GM23248 (cell line): Measurements from ENCODE around the gene FOXF2. TPM values are rescaled to one million over a fixed set of nuclear protein-coding genes. Genes with fewer than 3 reads are reported as not detected.
A peak's percentile ranks its signal among the peaks of the same experiment; 100 is the strongest.

Experiments used
- DNase-seq: peaks from one replicate; pipeline ENCODE4 v3.0.0-alpha.2; 2015
- H2AFZ ChIP-seq: fragments of 200-600 bp; sonication (generic); 2 replicates; pipeline ENCODE4 v1.6.1; 2016; ENCODE audit warnings: antibody characterized with exemption
- H3F3A ChIP-seq: fragments of 200-600 bp; sonication (generic); 2 replicates; pipeline ENCODE4 v1.6.1; 2016; ENCODE audit warnings: mild to moderate bottlenecking, antibody characterized with exemption, mixed run types; ENCODE audit not compliant: insufficient read depth
- H3K27ac ChIP-seq: fragments of 200-600 bp; sonication (generic); 2 replicates; pipeline ENCODE4 v1.5.1; 2016; ENCODE audit warnings: mild to moderate bottlenecking
- H3K27me3 ChIP-seq: fragments of 200-600 bp; sonication (generic); replicated peaks from 2 replicates; pipeline ENCODE4 v1.6.1; 2016; ENCODE audit warnings: mild to moderate bottlenecking; ENCODE audit not compliant: insufficient read depth
- H3K36me3 ChIP-seq: fragments of 200-600 bp; sonication (generic); 2 replicates; pipeline ENCODE4 v1.6.1; 2016; ENCODE audit warnings: low read depth, mild to moderate bottlenecking
- H3K4me1 ChIP-seq: fragments of 200-600 bp; sonication (generic); 2 replicates; pipeline ENCODE4 v1.6.1; 2016; ENCODE audit warnings: mild to moderate bottlenecking; ENCODE audit not compliant: insufficient read depth
- H3K4me2 ChIP-seq: fragments of 200-600 bp; sonication (generic); one replicate; pipeline ENCODE4 v1.6.1; 2016; ENCODE audit warnings: mild to moderate bottlenecking; ENCODE audit not compliant: unreplicated experiment
- H3K4me3 ChIP-seq: fragments of 200-600 bp; sonication (generic); 2 replicates; pipeline ENCODE4 v1.5.1; 2016; ENCODE audit warnings: mild to moderate bottlenecking
- H3K79me2 ChIP-seq: fragments of 200-600 bp; sonication (generic); 2 replicates; pipeline ENCODE4 v1.6.1; 2016; ENCODE audit warnings: mild to moderate bottlenecking; ENCODE audit not compliant: insufficient read depth
- H3K9ac ChIP-seq: fragments of 200-600 bp; sonication (generic); 2 replicates; pipeline ENCODE4 v1.6.1; 2016; ENCODE audit warnings: mild to moderate bottlenecking
- H3K9me2 ChIP-seq: fragments of 200-600 bp; sonication (generic); 2 replicates; pipeline ENCODE4 v1.6.1; 2016; ENCODE audit warnings: mixed run types, mild to moderate bottlenecking, moderate library complexity; ENCODE audit not compliant: insufficient read depth
- H3K9me3 ChIP-seq: fragments of 200-600 bp; sonication (generic); one replicate; pipeline ENCODE4 v1.6.1; 2017; ENCODE audit warnings: low read depth
- H4K20me1 ChIP-seq: fragments of 200-600 bp; sonication (generic); 2 replicates; pipeline ENCODE4 v1.6.0; 2016; ENCODE audit not compliant: insufficient read depth
- EZH2 ChIP-seq: fragments of 200-600 bp; sonication (generic); IDR thresholded peaks from 2 replicates; pipeline ENCODE4 v1.6.1; 2018; ENCODE audit warnings: antibody characterized with exemption, mild to moderate bottlenecking; ENCODE audit not compliant: insufficient read depth, poor library complexity, severe bottlenecking
- EZH2phosphoT487 ChIP-seq: fragments of 200-600 bp; sonication (generic); IDR thresholded peaks from 2 replicates; pipeline ENCODE4 v1.6.1; 2018; ENCODE audit warnings: antibody characterized with exemption, moderate library complexity, mild to moderate bottlenecking, low read depth; ENCODE audit not compliant: insufficient read depth
- WGBS, 2 experiments: methylation state at CpG; one replicate each; pipeline ENCODE4 v1.1.6; 2015 to 2017; ENCODE audit warnings: low lambda C conversion rate in 2 of 2, low coverage in 1 of 2; ENCODE audit errors: missing lambda C conversion rate in 2 of 2; 5-methylcytosine and 5-hydroxymethylcytosine counted together
- in situ Hi-C: fragments of 300-500 bp; cut with MboI; formaldehyde crosslinking; loops from 2 replicates; pipeline ENCODE4 v1.15.0; 2020
- microRNA-seq: library from miRNA; unstranded; fragments of <30 nt; microRNA quantifications from one replicate; pipeline ENCODE4, GENCODE V29; 2016; ENCODE audit warnings: borderline number of aligned reads
- polyA plus RNA-seq: library from polyadenylated mRNA; unstranded; fragments of >200 nt; fragmentation: Nextera tagmentation; extraction: Ambion mirVana; gene quantifications from 2 replicates; pipeline ENCODE4 v1.2.1, GENCODE V29; 2016
- small RNA-seq: library from RNA; depleted of rRNA; stranded (forward); fragments of <200 nt; gene quantifications from one replicate; pipeline ENCODE3, GENCODE V24; 2014; ENCODE audit warnings: low read depth, low replicate concordance
- total RNA-seq: library from RNA; depleted of rRNA; stranded (reverse); fragments of >200 nt; shearing (Covaris generic); gene quantifications from 2 replicates; pipeline ENCODE4 v1.2.3, GENCODE V29; 2014; rRNA removed

FOXF2 gene
- total and polyA plus RNA-seq, 2 experiments from 2014 or later = 2.7 to 8.3 TPM

DNA sequence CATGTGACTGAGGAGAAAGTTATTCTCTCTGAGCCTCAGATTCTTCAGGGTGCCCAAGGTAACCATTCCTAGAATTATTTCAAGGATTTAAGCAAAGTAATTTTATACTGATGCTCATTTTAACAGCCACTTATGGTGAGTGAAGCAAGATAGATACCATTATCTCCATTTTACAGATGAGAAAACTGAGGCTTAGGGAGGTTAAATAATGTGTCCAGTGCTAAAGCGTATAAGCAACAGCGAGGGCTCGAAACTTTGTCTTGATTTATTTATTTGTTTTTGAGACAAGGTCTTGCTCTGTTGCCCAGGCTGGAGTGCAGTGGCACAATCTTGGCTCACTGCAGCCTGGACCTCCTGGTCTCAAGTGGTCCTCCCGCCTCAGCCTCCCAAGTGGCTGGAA lies 53.6 kb downstream of the FOXF2 start:
- Histone ChIP-seq H4K20me1 (no peaks in the 10 kb centered on the region), H3K27ac (no peak overlapping the region), H3K9ac (no peak overlapping the region), H2AFZ (no peak overlapping the region), H3K4me3 (no peak overlapping the region), H3F3A (no peaks in the 10 kb centered on the region), H3K4me2 (no peak overlapping the region), H3K9me3 (no peaks in the 10 kb centered on the region), H3K79me2 (no peaks in the 10 kb centered on the region), H3K9me2 (no peaks in the 10 kb centered on the region), H3K4me1 (no peaks in the 10 kb centered on the region), H3K36me3 (no peaks in the 10 kb centered on the region), H3K27me3 (no peaks in the 10 kb centered on the region)
- 47 to 58% methylated on average over 4 of the region's 4 CpGs for WGBS, 2 experiments
- no peak for DNase-seq
- TF ChIP-seq EZH2 (no peak), EZH2phosphoT487 (no peak)
- in situ Hi-C loops = no loop called here

Small RNAs within 50 kb of the gene (microRNA-seq; reads per million reads assigned to microRNA genes)
- 32.2 reads per million, percentile 35 among the genes with 10 or more reads in this experiment for gene MIR6720

Small RNAs within 50 kb of the gene (small RNA-seq; reads per million reads assigned to genes)
- not detected for gene MIR6720

Other genes starting within 250 kb of the FOXF2 start
- gene FOXQ1, start 77.5 kb upstream of the FOXF2 start, total RNA-seq = under 0.01 TPM in 1 of 2 replicates, not detected in the other
- not detected in 2 replicates for gene FOXQ1, start 77.5 kb upstream of the FOXF2 start, polyA plus RNA-seq
- 11.1 and 13.2 TPM in 2 replicates for gene FOXC1, start 220.3 kb downstream of the FOXF2 start, total RNA-seq
- gene FOXC1, start 220.3 kb downstream of the FOXF2 start, polyA plus RNA-seq = 3.3 and 3.5 TPM in 2 replicates